GM12892 (cell line): ENCODE results near the gene LENEP.

Experiments
- POLR2A ChIP-seq: IDR thresholded peaks from 2 replicates; pipeline ENCODE4 v1.6.1; 2011; ENCODE audit warnings: low read depth, low read length, control low read depth
- POLR2AphosphoS5 ChIP-seq: IDR thresholded peaks from 2 replicates; pipeline ENCODE4 v1.6.1; 2011; ENCODE audit warnings: low read depth, low read length, control low read depth
- TAF1 ChIP-seq: IDR thresholded peaks from 2 replicates; pipeline ENCODE4 v1.6.1; 2011; ENCODE audit warnings: low read depth, mild to moderate bottlenecking, control low read depth, low read length, borderline replicate concordance

DNA sequence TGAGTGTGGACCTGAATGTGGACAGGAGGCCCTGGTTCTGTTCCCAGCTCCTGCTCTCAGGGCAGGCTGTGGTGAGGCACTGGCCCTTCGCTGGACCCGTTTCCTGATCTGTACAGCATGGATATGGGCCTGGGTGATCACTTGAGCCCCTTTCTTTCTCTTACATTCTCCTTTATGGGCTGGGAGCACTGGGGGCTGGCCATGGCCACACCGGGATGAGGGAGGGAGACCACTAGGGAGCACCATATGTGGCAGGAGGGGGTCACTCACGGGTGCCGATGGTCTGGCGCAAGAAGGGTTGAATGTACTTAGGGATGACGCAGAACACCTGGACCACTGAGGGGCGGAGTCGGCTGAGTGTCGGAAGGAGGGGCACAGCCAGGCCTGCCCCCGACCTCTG, 37.5 kb downstream of the LENEP start:
- no peak for TF ChIP-seq POLR2A
- no peak for TF ChIP-seq TAF1
- TF ChIP-seq POLR2AphosphoS5: no peak
